ENCODE data around the gene FAM83F.

Gene FAM83F

GRCh38 chr22:40084246-40084645, 89.5 kb downstream of the FAM83F start:
- no peak overlapping the region for H3K27ac ChIP-seq (ENCODE audit: low read depth, low read length)
- no peaks in the 10 kb centered on the region for H3K27me3 ChIP-seq (ENCODE audit: control insufficient read depth in 1 of 2, insufficient read depth in 2 of 2, low read length in 2 of 2)
- H3K4me3 ChIP-seq (ENCODE audit: low read depth in 1 of 2, low read length in 2 of 2) = no peak overlapping the region
- H3K4me1 ChIP-seq (ENCODE audit: insufficient read depth, low read length) = peaks cover 8% of the 10 kb centered on the region
- H3K36me3 ChIP-seq (ENCODE audit: insufficient read depth, low read length) = no peaks in the 10 kb centered on the region
- H3K9ac ChIP-seq (ENCODE audit: low read length) = no peak overlapping the region
- H3K9me3 ChIP-seq (ENCODE audit: low read length) = no peaks in the 10 kb centered on the region

- Histone ChIP-seq H3K9ac (ENCODE audit: low read length) (no peak overlapping the region), H3K9me3 (ENCODE audit: low read length) (no peaks in the 10 kb centered on the region), H3K27me3 (ENCODE audit: control insufficient read depth in 1 of 2, insufficient read depth in 2 of 2, low read length in 2 of 2) (no peaks in the 10 kb centered on the region), H3K36me3 (ENCODE audit: insufficient read depth, low read length) (no peaks in the 10 kb centered on the region), H3K4me1 (ENCODE audit: insufficient read depth, low read length) (peaks cover under 1% of the 10 kb centered on the region), H3K4me3 (ENCODE audit: low read depth in 1 of 2, low read length in 2 of 2) (no peak overlapping the region), H3K27ac (ENCODE audit: low read depth, low read length) (no peak overlapping the region)
Observed at GRCh38 chr22:40088818-40089217, 94.1 kb downstream of the FAM83F start.
